Measurements from ENCODE around the gene ARID1B.

DNA sequence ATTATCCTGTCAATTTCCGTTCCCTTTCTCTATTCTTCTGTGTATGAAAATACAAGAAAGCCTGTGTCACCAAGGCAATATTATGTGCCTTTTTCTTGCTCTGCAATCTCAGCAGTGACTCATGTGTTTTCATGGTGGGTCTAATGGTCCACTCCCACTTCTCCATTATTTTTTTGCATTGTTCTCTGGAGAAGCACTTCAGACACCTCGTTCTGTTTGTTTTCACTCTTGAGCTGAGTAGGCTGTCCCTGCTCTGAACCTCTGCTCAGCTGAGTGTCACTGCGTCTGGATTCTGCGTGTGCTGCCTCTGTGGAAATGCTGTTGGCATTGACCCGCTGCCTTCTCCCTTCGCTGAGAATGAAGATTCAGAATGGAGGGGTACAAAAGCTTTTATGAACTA is 315.6 kb downstream of the ARID1B start:
- TF ChIP-seq, protein P1, sequence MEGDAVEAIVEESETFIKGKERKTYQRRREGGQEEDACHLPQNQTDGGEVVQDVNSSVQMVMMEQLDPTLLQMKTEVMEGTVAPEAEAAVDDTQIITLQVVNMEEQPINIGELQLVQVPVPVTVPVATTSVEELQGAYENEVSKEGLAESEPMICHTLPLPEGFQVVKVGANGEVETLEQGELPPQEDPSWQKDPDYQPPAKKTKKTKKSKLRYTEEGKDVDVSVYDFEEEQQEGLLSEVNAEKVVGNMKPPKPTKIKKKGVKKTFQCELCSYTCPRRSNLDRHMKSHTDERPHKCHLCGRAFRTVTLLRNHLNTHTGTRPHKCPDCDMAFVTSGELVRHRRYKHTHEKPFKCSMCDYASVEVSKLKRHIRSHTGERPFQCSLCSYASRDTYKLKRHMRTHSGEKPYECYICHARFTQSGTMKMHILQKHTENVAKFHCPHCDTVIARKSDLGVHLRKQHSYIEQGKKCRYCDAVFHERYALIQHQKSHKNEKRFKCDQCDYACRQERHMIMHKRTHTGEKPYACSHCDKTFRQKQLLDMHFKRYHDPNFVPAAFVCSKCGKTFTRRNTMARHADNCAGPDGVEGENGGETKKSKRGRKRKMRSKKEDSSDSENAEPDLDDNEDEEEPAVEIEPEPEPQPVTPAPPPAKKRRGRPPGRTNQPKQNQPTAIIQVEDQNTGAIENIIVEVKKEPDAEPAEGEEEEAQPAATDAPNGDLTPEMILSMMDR (IDR thresholded peaks at IDR 0.05; ENCODE audit: insufficient read depth, low read depth, low read length), result no peak
- no peak for TF ChIP-seq EZH2 (IDR thresholded peaks at IDR 0.05; ENCODE audit: insufficient read depth, low read length)

All from astrocyte (in vitro differentiated cells and primary cell).